Osteocyte (in vitro differentiated cells): ENCODE measurements around the gene AMZ1. TPM values are rescaled to one million over a fixed set of nuclear protein-coding genes. Genes with fewer than 3 reads are reported as not detected.
"Not testable (repeated sequence)": the region's sequence is repeated elsewhere in the genome, so short reads cannot be mapped to it uniquely, and the experiment has no call there.

Experiments
- DNase-seq: peaks from one replicate; pipeline ENCODE4 v3.0.0; 2021; ENCODE audit warnings: mixed read lengths; ENCODE audit not compliant: unreplicated experiment; ENCODE audit errors: extremely low spot score
- H3K27ac Mint-ChIP-seq: one replicate; pipeline ENCODE4 v1.8.0; 2021; ENCODE audit warnings: mild to moderate bottlenecking, mixed read lengths; ENCODE audit not compliant: unreplicated experiment
- H3K27me3 Mint-ChIP-seq: one replicate; pipeline ENCODE4 v1.8.0; 2021; ENCODE audit warnings: mixed read lengths; ENCODE audit not compliant: unreplicated experiment
- H3K36me3 Mint-ChIP-seq: one replicate; pipeline ENCODE4 v1.8.0; 2021; ENCODE audit warnings: mixed read lengths; ENCODE audit not compliant: unreplicated experiment
- H3K4me1 Mint-ChIP-seq: one replicate; pipeline ENCODE4 v1.8.0; 2021; ENCODE audit warnings: mixed read lengths; ENCODE audit not compliant: unreplicated experiment
- H3K4me3 Mint-ChIP-seq: one replicate; pipeline ENCODE4 v1.8.0; 2021; ENCODE audit warnings: mild to moderate bottlenecking, moderate library complexity, mixed read lengths; ENCODE audit not compliant: unreplicated experiment
- H3K9me3 Mint-ChIP-seq: one replicate; pipeline ENCODE4 v1.8.0; 2021; ENCODE audit warnings: mixed read lengths; ENCODE audit not compliant: unreplicated experiment
- total RNA-seq: library from RNA; stranded (reverse); gene quantifications from 2 replicates; pipeline ENCODE4 v1.2.1, GENCODE V29; 2021
- TF ChIP-seq, protein P1 (sequence below): fragments of 200-600 bp; sonication (generic); IDR thresholded peaks from 2 replicates; pipeline ENCODE4 v1.5.0; 2021; ENCODE audit warnings: antibody characterized with exemption, mild to moderate bottlenecking, moderate library complexity

Gene AMZ1
- total RNA-seq, 1 donor from 2014 or later = 5.8 TPM

GRCh38 chr7:2726316-2727018 lies 38.5 kb downstream of the AMZ1 start:
- no peak overlapping the region for H3K27ac Mint-ChIP-seq
- DNase-seq = no peak
- H3K27me3 Mint-ChIP-seq = no peaks in the 10 kb centered on the region
- H3K36me3 Mint-ChIP-seq = peaks cover 33% of the 10 kb centered on the region
- peaks cover 13% of the 10 kb centered on the region for H3K4me1 Mint-ChIP-seq
- TF ChIP-seq, protein P1, sequence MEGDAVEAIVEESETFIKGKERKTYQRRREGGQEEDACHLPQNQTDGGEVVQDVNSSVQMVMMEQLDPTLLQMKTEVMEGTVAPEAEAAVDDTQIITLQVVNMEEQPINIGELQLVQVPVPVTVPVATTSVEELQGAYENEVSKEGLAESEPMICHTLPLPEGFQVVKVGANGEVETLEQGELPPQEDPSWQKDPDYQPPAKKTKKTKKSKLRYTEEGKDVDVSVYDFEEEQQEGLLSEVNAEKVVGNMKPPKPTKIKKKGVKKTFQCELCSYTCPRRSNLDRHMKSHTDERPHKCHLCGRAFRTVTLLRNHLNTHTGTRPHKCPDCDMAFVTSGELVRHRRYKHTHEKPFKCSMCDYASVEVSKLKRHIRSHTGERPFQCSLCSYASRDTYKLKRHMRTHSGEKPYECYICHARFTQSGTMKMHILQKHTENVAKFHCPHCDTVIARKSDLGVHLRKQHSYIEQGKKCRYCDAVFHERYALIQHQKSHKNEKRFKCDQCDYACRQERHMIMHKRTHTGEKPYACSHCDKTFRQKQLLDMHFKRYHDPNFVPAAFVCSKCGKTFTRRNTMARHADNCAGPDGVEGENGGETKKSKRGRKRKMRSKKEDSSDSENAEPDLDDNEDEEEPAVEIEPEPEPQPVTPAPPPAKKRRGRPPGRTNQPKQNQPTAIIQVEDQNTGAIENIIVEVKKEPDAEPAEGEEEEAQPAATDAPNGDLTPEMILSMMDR = no peak
- H3K4me3 Mint-ChIP-seq = no peak overlapping the region
- H3K9me3 Mint-ChIP-seq = no peaks in the 10 kb centered on the region

DNA sequence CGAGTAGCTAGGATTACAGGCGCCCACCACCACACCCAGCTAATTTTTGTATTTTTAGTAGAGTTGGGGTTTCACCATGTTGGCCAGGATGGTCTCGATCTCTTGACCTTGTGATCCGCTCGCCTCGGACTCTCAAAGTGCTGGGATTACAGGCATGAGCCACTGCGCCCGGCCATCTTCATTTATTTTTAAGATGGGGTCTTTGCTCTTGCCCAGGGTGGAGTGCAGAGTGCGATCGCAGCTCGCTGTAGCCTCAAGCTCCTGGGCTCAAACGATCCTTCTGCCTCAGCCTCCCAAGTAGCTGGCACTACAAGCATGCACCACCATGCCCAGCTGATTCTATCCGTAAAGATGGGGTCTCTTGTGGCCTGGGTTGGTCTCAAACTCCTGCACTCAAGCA lies 39.2 kb downstream of the AMZ1 start:
- Mint-ChIP-seq H3K4me1 (peaks cover 13% of the 10 kb centered on the region), H3K36me3 (peaks cover 37% of the 10 kb centered on the region)
- not testable (repeated sequence) for DNase-seq, H3K27me3 Mint-ChIP-seq, H3K9me3 Mint-ChIP-seq, H3K27ac Mint-ChIP-seq, H3K4me3 Mint-ChIP-seq

- Mint-ChIP-seq H3K36me3 (peaks cover 48% of the 10 kb centered on the region), H3K4me3 (no peak overlapping the region), H3K27ac (peak overlapping the region; percentile 69), H3K27me3 (no peaks in the 10 kb centered on the region), H3K9me3 (no peaks in the 10 kb centered on the region), H3K4me1 (peaks cover 13% of the 10 kb centered on the region)
- TF ChIP-seq, protein P1 = no peak
- DNase-seq = no peak
These were observed 40.5 kb downstream of the AMZ1 start for GRCh38 chr7:2728316-2729030.

GRCh38 chr7:2729031-2729892 lies 41.3 kb downstream of the AMZ1 start:
- H3K9me3 Mint-ChIP-seq = no peaks in the 10 kb centered on the region
- TF ChIP-seq, protein P1 = no peak
- peaks cover 13% of the 10 kb centered on the region for H3K4me1 Mint-ChIP-seq
- H3K27me3 Mint-ChIP-seq = no peaks in the 10 kb centered on the region
- H3K36me3 Mint-ChIP-seq = peaks cover 46% of the 10 kb centered on the region
- H3K4me3 Mint-ChIP-seq = no peak overlapping the region
- H3K27ac Mint-ChIP-seq = peak overlapping the region; percentile 23
- no peak for DNase-seq

GRCh38 chr7:2729893-2730716 lies 42.1 kb downstream of the AMZ1 start:
- no peak overlapping the region for H3K4me3 Mint-ChIP-seq
- TF ChIP-seq, protein P1 = no peak
- H3K9me3 Mint-ChIP-seq = no peaks in the 10 kb centered on the region
- peaks cover 13% of the 10 kb centered on the region for H3K4me1 Mint-ChIP-seq
- no peak for DNase-seq
- H3K27ac Mint-ChIP-seq = peak overlapping the region; percentile 1
- H3K36me3 Mint-ChIP-seq = peaks cover 46% of the 10 kb centered on the region
- H3K27me3 Mint-ChIP-seq = no peaks in the 10 kb centered on the region
